Peyer's patch (tissue), 4 donors: ENCODE results near the gene GPR162. TPM values are rescaled to one million over a fixed set of nuclear protein-coding genes. Genes with fewer than 3 reads are reported as not detected.

Experiments
- DNase-seq, 3 donors: peaks; one replicate each; pipeline ENCODE4 v3.0.0-alpha.2; 2017 to 2019
- H3K27ac ChIP-seq, 4 donors: fragments of 200-600 bp; sonication (generic); one replicate each; pipeline ENCODE4 v1.5.1; 2016 to 2019
- H3K27me3 ChIP-seq, 2 donors: fragments of 200-600 bp; sonication (generic); one replicate each; pipeline ENCODE4 v1.5.1; 2019
- H3K36me3 ChIP-seq, 3 donors: fragments of 200-600 bp; sonication (generic); one replicate each; pipeline ENCODE4 v1.5.1; 2016 to 2019
- H3K4me1 ChIP-seq, 4 donors: fragments of 200-600 bp; sonication (generic); one replicate each; pipeline ENCODE4 v1.5.1; 2016 to 2019
- H3K4me3 ChIP-seq, 4 donors: fragments of 200-600 bp; sonication (generic); 1 replicate in 3 of 4; 2 replicates in 1 of 4; pipeline ENCODE4 v1.5.1; 2016 to 2019; ENCODE audit warnings: mild to moderate bottlenecking in 1 of 4
- H3K9me3 ChIP-seq, 4 donors: fragments of 200-600 bp; sonication (generic); one replicate each; pipeline ENCODE4 v1.5.1; 2016 to 2019; ENCODE audit warnings: mild to moderate bottlenecking in 1 of 4
- CTCF ChIP-seq, 6 experiments: fragments of 450-650 bp in 4 of 6; fragments of 200-600 bp in 2 of 6; sonication (generic) in 1 of 6; IDR thresholded peaks; one replicate each; pipeline ENCODE4 v1.5.1; 2017 to 2019; ENCODE audit warnings: antibody characterized with exemption in 6 of 6, mild to moderate bottlenecking in 3 of 6, moderate library complexity in 1 of 6
- POLR2A ChIP-seq, 2 donors: fragments of 450-650 bp; IDR thresholded peaks; one replicate each; pipeline ENCODE4 v1.5.1; 2017; ENCODE audit warnings: antibody characterized with exemption in 2 of 2, mild to moderate bottlenecking in 2 of 2, moderate library complexity in 2 of 2
- total RNA-seq, 4 donors: library from RNA; depleted of rRNA; stranded (reverse); fragments of >200 nt; gene quantifications; one replicate each; pipeline ENCODE4 v1.1.0, GENCODE V29; 2016

Gene GPR162
- total RNA-seq, 4 donors from 2014 or later = 2.5 to 11.6 (median 4.1) TPM; not detected in 1

- Histone ChIP-seq H3K4me1 (peaks cover 0 to 22% (median 8%) of the 10 kb centered on the region in 4 donors), H3K27ac (no peak overlapping the region), H3K36me3 (peaks cover 0 to 6% (median 0%) of the 10 kb centered on the region in 3 donors), H3K27me3 (no peaks in the 10 kb centered on the region), H3K4me3 (no peak overlapping the region), H3K9me3 (no peaks in the 10 kb centered on the region)
- TF ChIP-seq CTCF (IDR thresholded peaks at IDR 0.05) = no peak
- TF ChIP-seq POLR2A (IDR thresholded peaks at IDR 0.05) = no peak
- no peak for DNase-seq
Measured at GRCh38 chr12:6831450-6831995, 9.9 kb downstream of the GPR162 start.

- Histone ChIP-seq H3K36me3 (peaks cover 0 to 8% (median 0%) of the 10 kb centered on the region in 3 donors), H3K4me3 (no peak overlapping the region), H3K27me3 (no peaks in the 10 kb centered on the region), H3K27ac (no peak overlapping the region), H3K9me3 (no peaks in the 10 kb centered on the region), H3K4me1 (peaks cover 0 to 19% (median 8%) of the 10 kb centered on the region in 4 donors)
- DNase-seq = no peak
- TF ChIP-seq CTCF (IDR thresholded peaks at IDR 0.05) (no peak), POLR2A (IDR thresholded peaks at IDR 0.05) (no peak)
Measured at GRCh38 chr12:6832125-6832524, 10.5 kb downstream of the GPR162 start.

GRCh38 chr12:6833189-6833890 is 11.7 kb downstream of the GPR162 start:
- Histone ChIP-seq H3K9me3 (no peaks in the 10 kb centered on the region), H3K4me1 (peaks cover 0 to 11% (median 5%) of the 10 kb centered on the region in 4 donors), H3K36me3 (peaks cover 0 to 14% (median 0%) of the 10 kb centered on the region in 3 donors), H3K27me3 (no peaks in the 10 kb centered on the region), H3K27ac (no peak overlapping the region), H3K4me3 (no peak overlapping the region)
- no peak for DNase-seq
- TF ChIP-seq CTCF (IDR thresholded peaks at IDR 0.05) (no peak), POLR2A (IDR thresholded peaks at IDR 0.05) (no peak)

GRCh38 chr12:6834254-6834653 is 12.6 kb downstream of the GPR162 start:
- H3K4me3 ChIP-seq = no peak overlapping the region
- peaks cover 0 to 9% (median 2%) of the 10 kb centered on the region in 4 donors for H3K4me1 ChIP-seq
- TF ChIP-seq POLR2A (IDR thresholded peaks at IDR 0.05) (no peak), CTCF (IDR thresholded peaks at IDR 0.05) (no peak)
- no peak for DNase-seq
- H3K27me3 ChIP-seq = no peaks in the 10 kb centered on the region
- peaks cover 0 to 16% (median 0%) of the 10 kb centered on the region in 3 donors for H3K36me3 ChIP-seq
- no peaks in the 10 kb centered on the region for H3K9me3 ChIP-seq
- no peak overlapping the region for H3K27ac ChIP-seq

GRCh38 chr12:6834873-6835272 is 13.3 kb downstream of the GPR162 start:
- H3K36me3 ChIP-seq = peaks cover 0 to 19% (median 0%) of the 10 kb centered on the region in 3 donors
- no peaks in the 10 kb centered on the region for H3K9me3 ChIP-seq

More at GRCh38 chr12:6834873-6835272, 13.3 kb downstream of the GPR162 start:
- no peaks in the 10 kb centered on the region for H3K27me3 ChIP-seq
- no peak overlapping the region for H3K4me3 ChIP-seq
- TF ChIP-seq POLR2A (IDR thresholded peaks at IDR 0.05) (no peak), CTCF (IDR thresholded peaks at IDR 0.05) (no peak)
- H3K27ac ChIP-seq = no peak overlapping the region
- H3K4me1 ChIP-seq = peaks cover 0 to 2% (median 0%) of the 10 kb centered on the region in 4 donors
- no peak for DNase-seq
